ENCODE data around the gene NTRK2. TPM values are rescaled to one million over a fixed set of nuclear protein-coding genes. Genes with fewer than 3 reads are reported as not detected.

NTRK2 gene
- total RNA-seq, 3 donors from 2014 or later = 1.7 to 3.5 (median 2.5) TPM

GRCh38 chr9:84937581-84937980 is 268.1 kb downstream of the NTRK2 start:
- Histone ChIP-seq H3K9me3 (no peaks in the 10 kb centered on the region), H3K4me1 (ENCODE audit: low read depth) (no peaks in the 10 kb centered on the region), H3K4me3 (no peak overlapping the region), H3K36me3 (ENCODE audit: low read depth) (no peaks in the 10 kb centered on the region)
- intact Hi-C loops (cut with DNase I, micrococcal nuclease) = no loop called here
- ATAC-seq (no peak), DNase-seq (no peak)
- no peak for TF ChIP-seq CTCF (IDR thresholded peaks at IDR 0.05)

DNA sequence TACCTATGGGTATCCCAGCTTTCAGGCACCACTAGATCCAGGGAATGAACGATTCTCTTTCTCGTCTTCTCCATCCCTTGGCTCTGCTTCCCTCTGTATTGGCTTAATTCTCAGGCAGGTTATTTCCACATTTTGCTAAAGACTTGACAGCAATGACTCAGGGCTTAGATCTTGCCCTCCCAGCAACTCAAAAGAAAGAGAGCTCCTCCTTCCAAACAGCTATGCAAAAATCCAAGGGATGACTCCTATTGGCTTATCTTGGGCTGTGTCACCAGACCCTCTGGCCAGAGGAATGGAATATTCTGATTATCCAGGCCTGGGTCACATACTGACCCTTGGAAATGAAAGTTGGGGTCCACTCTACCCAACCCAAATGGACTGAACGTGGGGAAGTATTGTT is 270.2 kb downstream of the NTRK2 start:
- ATAC-seq = no peak
- DNase-seq = no peak
- Histone ChIP-seq H3K4me3 (no peak overlapping the region), H3K9me3 (no peaks in the 10 kb centered on the region), H3K4me1 (ENCODE audit: low read depth) (no peaks in the 10 kb centered on the region), H3K36me3 (ENCODE audit: low read depth) (no peaks in the 10 kb centered on the region)
- intact Hi-C loops (cut with DNase I, micrococcal nuclease) = no loop called here
- TF ChIP-seq CTCF (IDR thresholded peaks at IDR 0.05) = no peak

DNA sequence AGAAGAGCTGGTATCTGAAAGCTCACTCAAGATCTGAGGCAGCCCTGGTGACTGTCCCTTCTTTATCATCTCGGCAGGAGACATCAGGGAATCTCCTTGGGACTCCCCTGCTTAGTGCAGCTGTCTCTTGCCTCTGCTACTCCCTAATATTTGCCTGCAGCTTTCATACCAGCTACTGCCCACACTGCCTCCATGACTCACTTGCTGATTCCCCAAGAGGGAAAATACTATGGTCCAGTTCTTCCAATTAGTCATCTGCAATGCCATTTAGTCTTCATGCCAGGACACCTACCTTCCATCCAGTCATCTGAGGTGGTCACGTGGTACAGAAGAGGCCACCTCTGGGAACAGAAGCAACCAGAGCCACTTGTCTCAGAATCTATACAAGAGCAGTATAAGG is 270.8 kb downstream of the NTRK2 start:
- Histone ChIP-seq H3K36me3 (ENCODE audit: low read depth) (no peaks in the 10 kb centered on the region), H3K4me1 (ENCODE audit: low read depth) (no peaks in the 10 kb centered on the region), H3K9me3 (no peaks in the 10 kb centered on the region), H3K4me3 (no peak overlapping the region)
- TF ChIP-seq CTCF (IDR thresholded peaks at IDR 0.05) = no peak
- ATAC-seq (no peak), DNase-seq (no peak)
- intact Hi-C loops (cut with DNase I, micrococcal nuclease) = no loop called here

DNA sequence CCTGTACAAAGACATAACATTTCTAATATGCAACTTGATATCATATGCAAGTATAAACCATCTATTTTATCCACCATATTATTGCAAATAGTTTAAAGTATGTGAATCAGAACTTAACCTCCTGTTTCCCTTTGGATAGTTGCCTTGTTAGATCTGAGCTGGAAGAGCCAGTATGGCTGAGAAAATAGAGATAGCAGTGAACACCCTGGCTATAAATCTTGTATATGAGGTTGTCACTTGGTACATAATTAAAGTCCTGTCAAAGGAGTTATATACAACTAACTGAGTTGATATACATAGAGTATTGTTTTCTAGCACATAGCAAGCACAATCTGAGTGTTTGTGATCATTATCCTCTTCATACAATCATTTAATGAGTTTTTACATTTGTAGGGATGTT is 272.3 kb downstream of the NTRK2 start:
- Histone ChIP-seq H3K4me1 (ENCODE audit: low read depth) (peaks cover 3% of the 10 kb centered on the region), H3K36me3 (ENCODE audit: low read depth) (no peaks in the 10 kb centered on the region), H3K9me3 (no peaks in the 10 kb centered on the region), H3K4me3 (no peak overlapping the region)
- DNase-seq (no peak), ATAC-seq (peak; percentile 89)
- intact Hi-C loops (cut with DNase I, micrococcal nuclease) = no loop called here
- TF ChIP-seq CTCF (IDR thresholded peaks at IDR 0.05) = no peak

DNA sequence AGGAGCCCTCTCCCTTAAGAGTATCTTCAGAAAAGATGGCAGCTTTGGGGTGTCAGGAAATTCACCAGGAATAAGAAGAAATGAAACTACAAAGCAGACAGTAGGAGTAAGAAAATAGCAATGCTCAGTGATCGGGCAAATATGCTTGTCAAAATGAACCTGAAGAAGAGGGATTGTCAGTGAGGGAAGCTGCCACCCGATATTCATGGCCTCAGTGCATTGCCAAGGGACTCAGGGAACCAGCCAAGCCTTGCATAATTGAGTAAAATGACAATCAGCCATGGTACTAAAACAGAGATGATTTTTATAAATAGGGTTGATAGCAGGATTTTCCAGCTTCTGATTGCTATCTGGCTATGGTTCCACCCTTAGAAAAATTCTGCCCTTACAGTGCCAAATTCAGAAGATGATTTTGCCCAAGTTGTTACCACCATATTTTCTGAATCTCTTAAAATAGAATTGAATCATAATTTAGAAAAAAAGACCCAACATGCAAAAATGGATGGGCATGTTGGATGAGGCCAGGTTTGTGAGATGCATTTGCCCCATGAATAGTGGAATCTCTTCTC is 274.0 kb downstream of the NTRK2 start:
- ATAC-seq (no peak), DNase-seq (no peak)
- intact Hi-C loops (cut with DNase I, micrococcal nuclease) = no loop called here
- no peak for TF ChIP-seq CTCF (IDR thresholded peaks at IDR 0.05)
- Histone ChIP-seq H3K4me1 (ENCODE audit: low read depth) (peaks cover 10% of the 10 kb centered on the region), H3K36me3 (ENCODE audit: low read depth) (no peaks in the 10 kb centered on the region), H3K4me3 (no peak overlapping the region), H3K9me3 (no peaks in the 10 kb centered on the region)

Measured in mucosa of descending colon (tissue), 3 donors.